Measurements from ENCODE around the gene SLC2A9. TPM values are rescaled to one million over a fixed set of nuclear protein-coding genes. Genes with fewer than 3 reads are reported as not detected.

SLC2A9 gene
- total RNA-seq, 2 donors from 2014 or later: 1.6 to 8.6 TPM

GRCh38 chr4:10019521-10020051 is 1.7 kb downstream of the SLC2A9 start:
- H3K27me3 ChIP-seq: no peaks in the 10 kb centered on the region
- H3K27ac ChIP-seq: peak overlapping the region; percentile 39 to 86 (median 72)
- intact Hi-C loops (cut with DNase I): loop anchor here (5.0 to 10.0 kb wide), 2 partner anchors 257 to 325 kb away; no protein-coding TSS in a partner anchor
- H3K36me3 ChIP-seq (replicated peaks in 1 of 2; ENCODE audit: insufficient read depth in 1 of 2, low read depth in 2 of 2): no peaks in the 10 kb centered on the region
- DNase-seq: peak in 1 of 4 donors; percentile 30
- H3K9me3 ChIP-seq: no peaks in the 10 kb centered on the region
- H3K4me1 ChIP-seq: peaks cover 15% of the 10 kb centered on the region
- WGBS, 2 donors: 54 to 73% methylated on average over 7 to 9 of the region's 9 CpGs
- TF ChIP-seq POLR2A (IDR thresholded peaks at IDR 0.05) (no peak), CTCF (IDR thresholded peaks at IDR 0.05) (no peak)
- no peak overlapping the region for H3K4me3 ChIP-seq
- ATAC-seq: peak; percentile 4

GRCh38 chr4:10018818-10019461 is 2.4 kb downstream of the SLC2A9 start:
- Histone ChIP-seq H3K36me3 (replicated peaks in 1 of 2; ENCODE audit: insufficient read depth in 1 of 2, low read depth in 2 of 2) (no peaks in the 10 kb centered on the region), H3K9me3 (no peaks in the 10 kb centered on the region), H3K27me3 (no peaks in the 10 kb centered on the region), H3K4me3 (no peak overlapping the region), H3K4me1 (peaks cover 15% of the 10 kb centered on the region), H3K27ac (peak overlapping the region; percentile 39 to 86 (median 72))
- DNase-seq: peak; percentile 91 to 96 (median 94)
- ATAC-seq: peak; percentile 97
- 6 to 9% methylated on average over 31 to 52 of the region's 52 CpGs for WGBS, 2 donors
- intact Hi-C loops (cut with DNase I): loop anchor here (5.0 to 10.0 kb wide), 2 partner anchors 257 to 324 kb away; no protein-coding TSS in a partner anchor
- TF ChIP-seq CTCF (IDR thresholded peaks at IDR 0.05) (peak; percentile 85 to 99 (median 98)), POLR2A (IDR thresholded peaks at IDR 0.05) (peak in 2 of 3 donors; percentile 72 to 75)

- Histone ChIP-seq H3K9me3 (no peaks in the 10 kb centered on the region), H3K4me1 (peaks cover 14% of the 10 kb centered on the region), H3K27ac (no peak overlapping the region), H3K27me3 (no peaks in the 10 kb centered on the region), H3K36me3 (replicated peaks in 1 of 2; ENCODE audit: insufficient read depth in 1 of 2, low read depth in 2 of 2) (no peaks in the 10 kb centered on the region), H3K4me3 (no peak overlapping the region)
- intact Hi-C loops (cut with DNase I): loop anchor here (5.0 to 10.0 kb wide), 2 partner anchors 255 to 322 kb away; no protein-coding TSS in a partner anchor
- 71 to 74% methylated on average over 11 of the region's 11 CpGs for WGBS, 2 donors
- ATAC-seq (no peak), DNase-seq (no peak)
- TF ChIP-seq POLR2A (IDR thresholded peaks at IDR 0.05): no peak
- TF ChIP-seq CTCF (IDR thresholded peaks at IDR 0.05): no peak
These were observed 4.0 kb downstream of the SLC2A9 start for GRCh38 chr4:10017037-10017893.

- WGBS, 2 donors: 53 to 55% methylated on average over 6 of the region's 6 CpGs
- no peak for ATAC-seq
- no peaks in the 10 kb centered on the region for H3K36me3 ChIP-seq (replicated peaks in 1 of 2; ENCODE audit: insufficient read depth in 1 of 2, low read depth in 2 of 2)
These were observed 5.1 kb downstream of the SLC2A9 start for GRCh38 chr4:10016169-10016568.

More at GRCh38 chr4:10016169-10016568, 5.1 kb downstream of the SLC2A9 start:
- TF ChIP-seq POLR2A (IDR thresholded peaks at IDR 0.05) (no peak), CTCF (IDR thresholded peaks at IDR 0.05) (no peak)
- intact Hi-C loops (cut with DNase I): loop anchor here (5.0 to 10.0 kb wide), 2 partner anchors 254 to 321 kb away; no protein-coding TSS in a partner anchor
- Histone ChIP-seq H3K4me3 (no peak overlapping the region), H3K9me3 (no peaks in the 10 kb centered on the region), H3K4me1 (peaks cover 11% of the 10 kb centered on the region), H3K27me3 (no peaks in the 10 kb centered on the region), H3K27ac (no peak overlapping the region)
- no peak for DNase-seq
